ENCODE data around the gene COX7B2.

Gene COX7B2

DNA sequence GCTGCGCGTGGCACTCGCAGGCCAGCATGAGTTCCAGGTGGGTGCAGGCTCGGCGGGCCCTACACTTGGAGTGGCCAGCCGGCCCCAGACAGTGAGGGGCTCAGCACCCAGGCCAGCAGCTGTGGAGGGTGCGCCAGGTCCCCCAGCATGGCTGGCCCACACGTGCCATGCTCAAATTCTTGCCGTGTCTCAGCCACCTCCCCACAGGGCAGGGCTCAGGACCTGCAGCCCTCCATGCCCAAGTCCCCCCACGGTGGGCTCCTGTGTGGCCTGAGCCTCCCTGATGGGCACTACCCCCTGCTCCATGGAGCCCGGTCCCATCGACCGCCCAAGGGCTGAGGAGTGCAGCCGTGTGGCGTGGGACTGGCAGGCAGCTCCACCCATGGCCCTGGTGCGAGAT is 210.2 kb downstream of the COX7B2 start:
- no peak for DNase-seq

Data from NCI-H524 (cell line).